HepG2 (cell line): ENCODE measurements around the gene CNDP1. TPM values are rescaled to one million over a fixed set of nuclear protein-coding genes. Genes with fewer than 3 reads are reported as not detected.

Experiments
- EED ChIP-seq: sonication (generic); formaldehyde crosslinking; IDR thresholded peaks from 2 replicates; pipeline ENCODE4 v1.5.0; 2020; ENCODE audit warnings: mild to moderate bottlenecking, missing genetic modification reagents
- GATAD2A ChIP-seq: IDR thresholded peaks from 2 replicates; pipeline ENCODE4 v1.6.1; 2016
- MAX ChIP-seq: IDR thresholded peaks from 2 replicates; pipeline ENCODE4 v1.6.1; 2012; ENCODE audit warnings: inconsistent platforms
- TAF1 ChIP-seq: sonication (generic); formaldehyde crosslinking; IDR thresholded peaks from 2 replicates; pipeline ENCODE4 v1.4.0; 2020; ENCODE audit warnings: missing genetic modification reagents
- TIGD3 ChIP-seq: sonication (generic); formaldehyde crosslinking; IDR thresholded peaks from 2 replicates; pipeline ENCODE4 v1.5.1; 2020; ENCODE audit warnings: mild to moderate bottlenecking, missing genetic modification reagents, borderline replicate concordance
- ZBTB40 ChIP-seq, 2 experiments: fragments of 450-650 bp in 1 of 2; sonication (generic) in 1 of 2; formaldehyde crosslinking in 1 of 2; IDR thresholded peaks; 2 replicates each; pipeline versions ENCODE4 v1.6.1 to v1.8.0; 2016 to 2022; ENCODE audit warnings: antibody characterized with exemption in 1 of 2, mild to moderate bottlenecking in 1 of 2, missing genetic modification reagents in 1 of 2
- ZNF281 ChIP-seq: sonication (generic); formaldehyde crosslinking; IDR thresholded peaks from 2 replicates; pipeline ENCODE4 v1.4.0; 2020; ENCODE audit warnings: missing genetic modification reagents, borderline replicate concordance
- ZNF512B ChIP-seq: sonication (generic); formaldehyde crosslinking; IDR thresholded peaks from 2 replicates; pipeline ENCODE4 v1.5.1; 2020; ENCODE audit warnings: missing genetic modification reagents, mild to moderate bottlenecking, borderline replicate concordance
- ZNF556 ChIP-seq: sonication (generic); formaldehyde crosslinking; IDR thresholded peaks from 2 replicates; pipeline ENCODE4 v1.4.0; 2020; ENCODE audit warnings: mild to moderate bottlenecking, missing genetic modification reagents, borderline replicate concordance
- ZNF615 ChIP-seq: sonication (generic); formaldehyde crosslinking; IDR thresholded peaks from 2 replicates; pipeline ENCODE4 v1.5.0; 2020; ENCODE audit warnings: mild to moderate bottlenecking, missing genetic modification reagents, borderline replicate concordance
- ZNF790 ChIP-seq: sonication (generic); formaldehyde crosslinking; IDR thresholded peaks from 2 replicates; pipeline ENCODE4 v1.8.0; 2022; ENCODE audit warnings: missing genetic modification reagents, mild to moderate bottlenecking, borderline replicate concordance
- polyA plus RNA-seq, 8 experiments: library from polyadenylated mRNA; depleted of rRNA in 3 of 8; stranded (reverse) in 7 of 8; unstranded in 1 of 8; fragments of >200 nt; fragmentation: Illumina TruSeq in 4 of 8; extraction: Trizol in 4 of 8; gene quantifications; 2 replicates each; pipeline versions ENCODE4 v1.2.1 to v1.2.3, GENCODE V29; 2011 to 2016; ENCODE audit warnings: low read depth in 4 of 8, missing spikeins in 1 of 8, mixed read lengths in 1 of 8; ENCODE audit not compliant: insufficient read depth in 1 of 8
- total RNA-seq, 5 experiments: library from RNA; depleted of rRNA; stranded (reverse); fragments of >200 nt; fragmentation: Illumina TruSeq; extraction: Trizol; gene quantifications; 2 replicates each; pipeline ENCODE4 v1.2.3, GENCODE V29; 2016; ENCODE audit warnings: low read depth in 1 of 5

Gene CNDP1
- total and polyA plus RNA-seq, 2 of the 13 experiments (the other 11 are each of a cell fraction or from before 2014, with no cell fraction given): 0.01 TPM; not detected in 1

GRCh38 chr18:74597662-74598349 is 63.5 kb downstream of the CNDP1 start, which contains the start of gene ZNF407 (continued):
- TF ChIP-seq ZNF512B (no peak), ZNF615 (0 out of 2 replicates have a peak, but pooled peaks have one; percentile 1), MAX (peak; percentile 54), ZNF281 (CRISPR knock-in tag) (peak; percentile 41; the same call in 1 of the 2 replicates), ZNF790 (CRISPR knock-in tag) (no peak), ZNF556 (CRISPR knock-in tag) (no peak), GATAD2A (0 out of 2 replicates have a peak, but pooled peaks have one; percentile 0), EED (CRISPR knock-in tag) (no peak), TIGD3 (no peak), ZBTB40 (IDR thresholded peaks at IDR 0.05) (peak; percentile 64), ZBTB40 (CRISPR knock-in tag; IDR thresholded peaks at IDR 0.05) (no peak; the same call in 1 of the 2 replicates), TAF1 (CRISPR knock-in tag) (peak; percentile 79)
